AG04449 (cell line): ENCODE data around the gene MPZL2.
"Not testable (repeated sequence)": the region's sequence is repeated elsewhere in the genome, so short reads cannot be mapped to it uniquely, and the experiment has no call there.

Experiments
- CTCF ChIA-PET: fragments of 350-600 bp; formaldehyde crosslinking; extraction: SDS; loops from one replicate; lab custom pipeline; 2021; ENCODE audit warnings: antibody characterized with exemption; lab: Yijun Ruan, JAX
- POLR2A ChIA-PET: fragments of 400-600, 350-600 bp; formaldehyde crosslinking; extraction: SDS; loops from one replicate; lab custom pipeline; 2020; ENCODE audit warnings: antibody characterized with exemption, inconsistent platforms; lab: Yijun Ruan, JAX
- DNase-seq: peaks from one replicate; pipeline ENCODE4 v3.0.0-alpha.2; 2010; ENCODE audit warnings: low read depth, low spot score
- H3K4me3 ChIP-seq: 2 replicates; pipeline ENCODE4 v1.5.1; 2011; ENCODE audit warnings: low read depth, mild to moderate bottlenecking, control low read depth, low read length
- TF ChIP-seq, protein P1 (sequence below): IDR thresholded peaks from one replicate; pipeline ENCODE4 v1.5.1; 2011; ENCODE audit warnings: mild to moderate bottlenecking, moderate library complexity, low read length, control low read depth, inconsistent platforms; ENCODE audit not compliant: insufficient read depth; ENCODE audit errors: missing control alignments

MPZL2 gene

DNA sequence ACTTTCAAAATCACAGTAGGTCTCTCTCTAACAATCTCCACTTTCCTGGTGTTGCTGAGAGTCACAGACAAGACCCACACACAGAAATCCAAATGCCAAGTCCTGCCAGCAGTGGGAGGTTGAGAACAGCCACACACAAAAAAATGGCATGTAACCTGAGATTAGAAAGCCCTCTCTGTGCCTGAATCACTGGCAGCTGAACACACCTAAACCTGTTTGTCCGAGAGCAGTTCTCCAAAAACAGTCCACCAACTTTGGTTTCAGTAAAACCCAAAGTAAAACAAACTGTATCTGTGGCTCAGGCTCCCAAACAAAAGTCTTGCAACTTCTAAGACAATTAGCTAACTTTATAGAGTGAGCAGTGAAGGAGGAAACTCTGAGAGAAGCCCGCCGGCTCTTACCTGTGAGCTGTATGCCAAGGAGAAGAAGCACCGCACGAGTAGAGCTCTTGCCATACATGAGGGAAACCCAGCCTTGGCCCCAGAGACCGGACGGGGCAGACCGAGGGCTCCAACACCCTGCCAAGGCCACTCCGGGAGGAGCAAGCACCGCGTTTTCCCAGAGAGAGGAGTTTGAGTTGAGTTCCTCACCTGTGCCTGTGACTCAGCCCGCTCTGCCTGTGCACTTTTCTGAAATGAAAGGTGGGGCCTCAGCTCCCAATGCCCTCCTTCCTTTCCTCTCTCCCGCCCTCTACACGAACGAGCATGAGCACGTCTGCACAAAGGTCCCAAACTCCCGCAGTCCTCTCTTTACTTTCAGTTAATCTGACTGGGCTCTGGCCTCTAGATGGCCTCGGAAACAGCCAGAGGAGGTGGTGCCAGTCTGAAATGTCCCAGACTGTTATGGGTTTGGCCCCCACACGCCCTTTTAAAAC lies at the start of gene MPZL2:
TSS of gene MPZL2 (minus strand) at position 603 of the 874 bp plus-strand sequence. CDS start at position 459, 144 bp downstream.
- CTCF ChIA-PET, result interaction anchor here (0.8 kb wide), 1 partner anchor 32 kb away, joined by 4 read pairs; no protein-coding TSS in a partner anchor
- no peak within 1 kb of the TSS for H3K4me3 ChIP-seq
- TF ChIP-seq, protein P1, sequence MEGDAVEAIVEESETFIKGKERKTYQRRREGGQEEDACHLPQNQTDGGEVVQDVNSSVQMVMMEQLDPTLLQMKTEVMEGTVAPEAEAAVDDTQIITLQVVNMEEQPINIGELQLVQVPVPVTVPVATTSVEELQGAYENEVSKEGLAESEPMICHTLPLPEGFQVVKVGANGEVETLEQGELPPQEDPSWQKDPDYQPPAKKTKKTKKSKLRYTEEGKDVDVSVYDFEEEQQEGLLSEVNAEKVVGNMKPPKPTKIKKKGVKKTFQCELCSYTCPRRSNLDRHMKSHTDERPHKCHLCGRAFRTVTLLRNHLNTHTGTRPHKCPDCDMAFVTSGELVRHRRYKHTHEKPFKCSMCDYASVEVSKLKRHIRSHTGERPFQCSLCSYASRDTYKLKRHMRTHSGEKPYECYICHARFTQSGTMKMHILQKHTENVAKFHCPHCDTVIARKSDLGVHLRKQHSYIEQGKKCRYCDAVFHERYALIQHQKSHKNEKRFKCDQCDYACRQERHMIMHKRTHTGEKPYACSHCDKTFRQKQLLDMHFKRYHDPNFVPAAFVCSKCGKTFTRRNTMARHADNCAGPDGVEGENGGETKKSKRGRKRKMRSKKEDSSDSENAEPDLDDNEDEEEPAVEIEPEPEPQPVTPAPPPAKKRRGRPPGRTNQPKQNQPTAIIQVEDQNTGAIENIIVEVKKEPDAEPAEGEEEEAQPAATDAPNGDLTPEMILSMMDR, result no peak
- DNase-seq, result no peak
- POLR2A ChIA-PET, result no interaction called here

DNA sequence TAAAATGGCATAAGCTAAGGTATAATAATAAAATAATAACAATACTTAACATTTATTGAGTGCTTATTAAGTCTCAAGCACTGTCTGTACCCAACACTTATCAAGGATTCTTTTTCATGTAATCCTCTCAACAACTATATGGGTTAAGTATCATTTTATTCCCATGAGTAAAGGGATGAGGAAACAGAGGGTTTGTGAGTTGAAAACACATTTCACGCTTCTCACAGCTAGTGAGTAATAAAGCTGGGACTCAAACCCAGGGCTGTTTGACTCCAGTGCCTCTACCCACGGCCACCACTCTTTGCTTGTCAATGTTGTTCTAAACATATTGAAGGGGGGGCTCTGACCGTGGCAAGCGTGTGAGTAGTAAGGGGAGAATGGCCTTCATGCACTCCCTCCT lies 49.1 kb upstream of the MPZL2 start:
- ChIA-PET POLR2A (no interaction called here), CTCF (no interaction called here)
- TF ChIP-seq, protein P1, result no peak
- H3K4me3 ChIP-seq, result no peak overlapping the region
- DNase-seq, result no peak

DNA sequence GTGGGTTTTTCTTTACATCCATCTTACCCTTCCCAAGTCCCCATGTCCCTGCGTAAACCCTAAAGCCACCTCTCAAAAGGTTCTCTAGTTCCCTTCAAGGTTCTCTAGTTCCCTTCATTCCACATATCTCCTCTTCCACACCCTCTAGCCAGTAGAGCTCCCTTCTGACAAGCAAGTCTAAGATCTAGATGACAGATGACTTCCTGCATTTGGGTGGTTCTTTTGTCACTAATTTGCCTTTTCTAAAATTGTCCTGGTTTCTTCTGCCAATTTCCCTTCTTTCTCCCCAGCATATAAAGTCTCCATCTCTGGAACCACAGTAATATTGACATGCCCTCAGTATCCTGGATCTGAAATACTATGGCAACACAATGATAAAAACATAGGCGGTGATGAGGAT lies 48.2 kb upstream of the MPZL2 start:
- ChIA-PET POLR2A (no interaction called here), CTCF (no interaction called here)
- TF ChIP-seq, protein P1, result no peak
- DNase-seq, result no peak
- H3K4me3 ChIP-seq, result no peak overlapping the region

DNA sequence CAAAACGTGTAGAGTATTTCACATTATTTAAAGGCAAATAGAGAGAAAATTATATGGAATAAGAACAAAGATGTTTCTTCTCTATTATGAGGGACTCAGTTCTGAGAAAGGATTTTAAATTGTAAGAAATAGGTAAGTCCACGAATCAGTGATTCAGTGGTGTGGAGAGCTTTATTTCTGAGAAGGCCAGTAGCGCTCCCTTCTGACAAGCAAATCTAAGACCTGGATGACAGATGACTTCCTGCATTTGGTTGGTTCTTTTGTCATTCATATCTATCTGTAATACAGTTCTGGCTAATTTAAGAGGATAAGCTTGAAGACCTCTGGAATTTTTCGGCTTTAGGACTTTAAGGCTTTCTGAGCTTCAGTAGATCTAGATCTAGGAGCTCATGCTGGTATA lies 47.4 kb upstream of the MPZL2 start:
- DNase-seq, result no peak
- ChIA-PET POLR2A (no interaction called here), CTCF (interaction anchor here (1.0 kb wide), 1 partner anchor 16 kb away, joined by 5 read pairs; no protein-coding TSS in a partner anchor)
- TF ChIP-seq, protein P1, result no peak
- H3K4me3 ChIP-seq, result no peak overlapping the region

DNA sequence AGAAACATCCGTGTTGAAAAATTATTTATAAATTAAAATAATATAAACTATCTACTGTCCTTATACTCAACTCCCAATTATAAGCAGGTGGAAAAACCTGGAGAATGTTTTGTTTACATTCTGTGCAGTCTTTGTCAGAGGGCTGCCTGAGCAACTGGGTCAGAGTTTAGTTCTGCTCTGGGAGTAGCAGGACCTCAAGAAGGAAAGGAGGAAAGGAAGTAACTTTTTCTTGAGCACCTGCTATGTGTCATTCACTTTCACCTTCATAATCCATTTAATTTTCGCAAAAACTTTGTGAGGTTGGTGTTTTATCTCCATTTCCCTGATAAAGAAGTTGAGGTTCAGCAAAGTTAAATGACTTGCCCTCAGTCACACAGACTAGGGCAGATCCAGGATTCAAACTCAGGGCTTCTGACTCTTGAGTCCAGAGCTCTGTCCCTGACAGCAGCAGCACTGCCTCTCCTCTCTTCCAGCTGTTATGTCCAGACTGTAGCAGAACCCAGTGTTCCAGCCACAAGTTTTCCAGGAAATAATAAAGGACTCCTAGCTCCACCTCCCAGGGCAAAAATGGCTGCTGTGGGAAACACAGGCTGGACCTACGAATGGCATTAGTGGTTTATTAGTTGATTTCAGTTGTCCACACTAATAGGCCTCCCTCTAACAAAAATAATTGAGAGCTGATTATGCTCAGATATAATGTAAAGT lies 46.8 kb upstream of the MPZL2 start:
- ChIA-PET POLR2A (no interaction called here), CTCF (interaction anchor here (1.0 kb wide), 1 partner anchor 15 kb away, joined by 5 read pairs; no protein-coding TSS in a partner anchor)
- H3K4me3 ChIP-seq, result no peak overlapping the region
- TF ChIP-seq, protein P1, result no peak
- DNase-seq, result no peak

DNA sequence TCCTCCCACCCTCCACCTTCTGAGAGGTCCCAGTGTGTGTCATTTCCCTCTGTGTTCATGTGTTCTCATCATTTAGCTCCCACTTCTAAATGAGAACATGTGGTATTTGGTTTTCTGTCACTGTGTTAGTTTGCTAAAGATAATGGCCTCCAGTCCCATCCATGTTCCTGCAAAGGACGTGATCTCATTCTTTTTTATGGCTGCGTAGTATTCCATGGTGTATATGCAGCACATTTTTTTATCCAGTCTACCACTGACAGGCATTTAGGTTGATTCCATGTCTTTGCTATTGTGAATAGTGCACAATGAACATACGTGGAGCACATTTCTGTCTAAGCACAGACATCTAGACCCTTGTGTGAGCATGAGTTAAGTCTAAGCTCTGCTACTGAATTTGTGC lies 46.2 kb upstream of the MPZL2 start:
- ChIA-PET POLR2A (no interaction called here), CTCF (no interaction called here)
- TF ChIP-seq, protein P1, result no peak
- no peak for DNase-seq
- no peak overlapping the region for H3K4me3 ChIP-seq

DNA sequence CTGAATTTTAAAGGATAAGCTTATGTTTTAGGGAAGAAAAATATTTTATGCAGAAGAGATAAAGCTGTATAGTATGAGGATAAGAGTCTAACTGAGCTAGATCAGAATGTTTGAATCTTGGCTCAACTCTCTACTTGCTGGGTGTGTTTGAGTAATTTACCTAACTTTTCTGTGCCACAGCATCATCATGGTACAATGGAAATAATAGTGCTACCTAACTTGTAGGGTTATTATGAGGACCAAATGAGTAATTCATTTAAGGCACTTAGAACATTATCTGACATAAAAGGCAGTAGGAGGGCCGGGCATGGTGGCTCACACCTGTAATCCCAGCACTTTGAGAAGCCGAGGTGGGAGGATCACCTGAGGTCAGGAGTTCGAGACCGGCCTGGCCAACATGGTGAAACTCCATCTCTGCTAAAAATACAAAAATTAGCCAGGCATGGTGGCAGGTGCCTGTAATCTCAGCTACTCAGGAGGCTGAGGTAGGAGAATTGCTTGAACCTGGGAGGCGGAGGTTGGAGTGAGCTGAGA lies 45.0 kb upstream of the MPZL2 start:
- H3K4me3 ChIP-seq, DNase-seq, POLR2A ChIA-PET: not testable (repeated sequence)
- CTCF ChIA-PET, result interaction anchor here (1.0 to 1.2 kb wide), 2 partner anchors 10 to 13 kb away, joined by 3 read pairs; no protein-coding TSS in a partner anchor
